Stimulated activated naive CD8-positive, alpha-beta T cell treated with anti-CD3 and anti-CD28 coated beads, Interleukin-15, Interleukin-2, amounts not matched to agents 100 U/mL and 50 U/mL, for 24 hours (primary cell): ENCODE measurements around the gene UBR2.
"Not testable (repeated sequence)": the region's sequence is repeated elsewhere in the genome, so short reads cannot be mapped to it uniquely, and the experiment has no call there.

Source experiments
- ATAC-seq: fragments of 150-1000 bp; cut with Tn5 transposase; one replicate; pipeline ENCODE4 v1.10.0; 2021
- DNase-seq: peaks from one replicate; pipeline ENCODE4 v3.0.0; 2021

The UBR2 gene

GRCh38 chr6:42618686-42619085 lies 54.9 kb downstream of the UBR2 start:
- no peak for DNase-seq
- peak; percentile 9 for ATAC-seq

GRCh38 chr6:42619963-42620362 lies 56.1 kb downstream of the UBR2 start:
- DNase-seq (no peak), ATAC-seq (no peak)

- DNase-seq (no peak), ATAC-seq (no peak)
These were observed 60.8 kb downstream of the UBR2 start for GRCh38 chr6:42624601-42625000.

GRCh38 chr6:42627044-42627443 lies 63.2 kb downstream of the UBR2 start:
- ATAC-seq, result no peak
- no peak for DNase-seq

GRCh38 chr6:42627674-42628073 lies 63.8 kb downstream of the UBR2 start:
- ATAC-seq (no peak), DNase-seq (no peak)

- DNase-seq (no peak), ATAC-seq (no peak)
These were observed 64.8 kb downstream of the UBR2 start for GRCh38 chr6:42628604-42629003.

GRCh38 chr6:42629845-42630244 lies 66.0 kb downstream of the UBR2 start:
- DNase-seq (no peak), ATAC-seq (no peak)

- DNase-seq (no peak), ATAC-seq (no peak)
These were observed 73.9 kb downstream of the UBR2 start for GRCh38 chr6:42637681-42638080.

GRCh38 chr6:42642794-42643193 lies 79.0 kb downstream of the UBR2 start:
- ATAC-seq, result no peak
- no peak for DNase-seq

GRCh38 chr6:42644211-42644610 lies 80.4 kb downstream of the UBR2 start:
- no peak for DNase-seq
- no peak for ATAC-seq

- no peak for ATAC-seq
These were observed 88.4 kb downstream of the UBR2 start for GRCh38 chr6:42652024-42652746.

GRCh38 chr6:42653851-42654250 lies 90.0 kb downstream of the UBR2 start:
- ATAC-seq, result no peak

More at GRCh38 chr6:42652024-42652746, 88.4 kb downstream of the UBR2 start:
- DNase-seq, result no peak

GRCh38 chr6:42659806-42660205 lies 96.0 kb downstream of the UBR2 start:
- no peak for DNase-seq
- no peak for ATAC-seq

More at GRCh38 chr6:42653851-42654250, 90.0 kb downstream of the UBR2 start:
- no peak for DNase-seq

GRCh38 chr6:42661540-42662153 lies 97.8 kb downstream of the UBR2 start:
- ATAC-seq, result peak; percentile 81

GRCh38 chr6:42664718-42665117 lies 100.9 kb downstream of the UBR2 start:
- ATAC-seq (no peak), DNase-seq (no peak)

More at GRCh38 chr6:42661540-42662153, 97.8 kb downstream of the UBR2 start:
- DNase-seq, result peak; percentile 81

- ATAC-seq, DNase-seq: not testable (repeated sequence)
These were observed 110.5 kb downstream of the UBR2 start for GRCh38 chr6:42674368-42674767.

GRCh38 chr6:42674780-42675179 lies 111.0 kb downstream of the UBR2 start:
- ATAC-seq (no peak), DNase-seq (no peak)

- DNase-seq (no peak), ATAC-seq (no peak)
These were observed 115.5 kb downstream of the UBR2 start for GRCh38 chr6:42679358-42679757.

- ATAC-seq (no peak), DNase-seq (no peak)
These were observed 124.5 kb downstream of the UBR2 start for GRCh38 chr6:42688281-42688680.

- ATAC-seq (no peak), DNase-seq (no peak)
These were observed 125.5 kb downstream of the UBR2 start for GRCh38 chr6:42689371-42689770.

- no peak for ATAC-seq
These were observed 126.4 kb downstream of the UBR2 start for GRCh38 chr6:42690151-42690702.

GRCh38 chr6:42690872-42691271 lies 127.0 kb downstream of the UBR2 start:
- DNase-seq (no peak), ATAC-seq (no peak)

More at GRCh38 chr6:42690151-42690702, 126.4 kb downstream of the UBR2 start:
- no peak for DNase-seq

- peak; percentile 74 for ATAC-seq
- DNase-seq, result peak; percentile 20
These were observed 128.5 kb downstream of the UBR2 start for GRCh38 chr6:42692137-42692911.
